K562 (cell line): ENCODE results near the gene TMEM163. TPM values are rescaled to one million over a fixed set of nuclear protein-coding genes. Genes with fewer than 3 reads are reported as not detected.

Experiments used
- CHD7 ChIP-seq: fragments of 200-600 bp; sonication (generic); IDR thresholded peaks from one replicate; pipeline ENCODE4 v1.6.1; 2012; ENCODE audit warnings: mild to moderate bottlenecking, low read depth, low read length, inconsistent platforms
- GMEB1 ChIP-seq: fragments of 250-450 bp; sonication (Bioruptor Pico); IDR thresholded peaks from 2 replicates; pipeline ENCODE4 v1.4.0; 2020; ENCODE audit warnings: mild to moderate bottlenecking
- TFAP4 ChIP-seq: sonication (generic); formaldehyde crosslinking; IDR thresholded peaks from 2 replicates; pipeline ENCODE4 v1.8.0; 2022; ENCODE audit warnings: missing genetic modification reagents, mild to moderate bottlenecking, moderate library complexity, borderline replicate concordance
- ZNF316 ChIP-seq: fragments of 450-650 bp; IDR thresholded peaks from 2 replicates; pipeline ENCODE4 v1.6.1; 2016
- ZNF407 ChIP-seq: fragments of 450-650 bp; IDR thresholded peaks from 2 replicates; pipeline ENCODE4 v1.6.1; 2016; ENCODE audit warnings: low read depth
- polyA plus RNA-seq, 8 experiments: library from polyadenylated mRNA; depleted of rRNA in 4 of 8; stranded (reverse) in 5 of 8; unstranded in 3 of 8; fragments of >200 nt; fragmentation: Nextera tagmentation in 2 of 8; fragmentation: Illumina TruSeq in 1 of 8; extraction: Ambion mirVana in 2 of 8; extraction: Trizol in 1 of 8; gene quantifications; 2 replicates each; pipeline versions ENCODE4 v1.2.1 to v1.2.3, GENCODE V29; 2011 to 2014; ENCODE audit warnings: inconsistent platforms in 1 of 8, missing spikeins in 1 of 8
- total RNA-seq, 7 experiments: library from RNA; depleted of rRNA in 6 of 7; stranded (reverse); fragments of >200 nt in 6 of 7; fragmentation: Illumina TruSeq in 2 of 7; extraction: Trizol in 2 of 7; gene quantifications; 2 replicates each; pipeline versions ENCODE4 v1.2.1 to v1.2.3, GENCODE V29; 2011 to 2021; ENCODE audit warnings: low replicate concordance in 1 of 7

The TMEM163 gene
- total and polyA plus RNA-seq, 9 of the 15 experiments (the other 6 are each of a cell fraction or from before 2014, with no cell fraction given): 0.04 to 0.68 (median 0.16) TPM; not detected in 3

GRCh38 chr2:134553657-134554056, 165.1 kb downstream of the TMEM163 start (continued):
- TF ChIP-seq CHD7 (no peak), ZNF407 (no peak), GMEB1 (CRISPR knock-in tag) (no peak), ZNF316 (peak; percentile 50; the same call in 1 of the 2 replicates), TFAP4 (CRISPR knock-in tag) (peak; percentile 67; the same call in 1 of the 2 replicates)
